GM23338 (cell line): ENCODE data around the gene FGF19. TPM values are rescaled to one million over a fixed set of nuclear protein-coding genes. Genes with fewer than 3 reads are reported as not detected.

ENCODE experiments used
- ATAC-seq: fragments of 200-7000 bp; cut with Tn5 transposase; 3 replicates; pipeline ENCODE4 v1.9.1; 2020
- DNase-seq: peaks from one replicate; pipeline ENCODE4 v3.0.0-alpha.2; 2015; ENCODE audit warnings: low spot score
- H2AFZ ChIP-seq: fragments of 200-600 bp; sonication (generic); 2 replicates; pipeline ENCODE4 v1.8.0; 2016; ENCODE audit warnings: antibody characterized with exemption, mild to moderate bottlenecking, moderate library complexity
- H3F3A ChIP-seq: fragments of 200-600 bp; sonication (generic); replicated peaks from 2 replicates; pipeline ENCODE4 v1.8.0; 2017; ENCODE audit warnings: antibody characterized with exemption, mixed run types, low read depth
- H3K27ac ChIP-seq: fragments of 200-600 bp; sonication (generic); 2 replicates; pipeline ENCODE4 v1.6.1; 2016; ENCODE audit warnings: low read depth
- H3K27me3 ChIP-seq: fragments of 200-600 bp; sonication (generic); 2 replicates; pipeline ENCODE4 v1.8.0; 2016; ENCODE audit warnings: mild to moderate bottlenecking, mixed run types, moderate library complexity; ENCODE audit not compliant: insufficient read depth
- H3K36me3 ChIP-seq: fragments of 200-600 bp; sonication (generic); 2 replicates; pipeline ENCODE4 v1.8.0; 2016; ENCODE audit warnings: mild to moderate bottlenecking; ENCODE audit not compliant: insufficient read depth
- H3K4me1 ChIP-seq: fragments of 200-600 bp; sonication (generic); 2 replicates; pipeline ENCODE4 v1.8.0; 2016; ENCODE audit warnings: mild to moderate bottlenecking, moderate library complexity; ENCODE audit not compliant: insufficient read depth
- H3K4me2 ChIP-seq: fragments of 200-600 bp; sonication (generic); 2 replicates; pipeline ENCODE4 v1.7.1; 2017; ENCODE audit warnings: mixed run types
- H3K4me3 ChIP-seq: fragments of 200-600 bp; sonication (generic); 2 replicates; pipeline ENCODE4 v1.6.1; 2016; ENCODE audit warnings: mixed run types
- H3K79me2 ChIP-seq: fragments of 200-600 bp; sonication (generic); replicated peaks from 2 replicates; pipeline ENCODE4 v1.8.0; 2017; ENCODE audit warnings: mild to moderate bottlenecking; ENCODE audit not compliant: insufficient read depth
- H3K9me2 ChIP-seq: fragments of 200-600 bp; sonication (generic); 2 replicates; pipeline ENCODE4 v1.8.0; 2017; ENCODE audit not compliant: insufficient read depth
- H4K20me1 ChIP-seq: fragments of 200-600 bp; sonication (generic); replicated peaks from 2 replicates; pipeline ENCODE4 v1.8.0; 2017; ENCODE audit warnings: mild to moderate bottlenecking; ENCODE audit not compliant: insufficient read depth
- H3K27ac Mint-ChIP-seq: 2 replicates; pipeline ENCODE4 v1.8.0; 2020; ENCODE audit warnings: inconsistent platforms, mild to moderate bottlenecking, moderate library complexity, mixed read lengths
- H3K27me3 Mint-ChIP-seq: 3 replicates; pipeline ENCODE4 v1.8.0; 2022; ENCODE audit warnings: low read depth, mild to moderate bottlenecking, moderate library complexity, mixed read lengths, inconsistent platforms; ENCODE audit not compliant: insufficient read depth, poor library complexity
- H3K36me3 Mint-ChIP-seq: 3 replicates; pipeline ENCODE4 v1.8.0; 2021; ENCODE audit warnings: low read depth, mild to moderate bottlenecking, inconsistent platforms, moderate library complexity, mixed read lengths
- H3K4me1 Mint-ChIP-seq: 3 replicates; pipeline ENCODE4 v1.8.0; 2020; ENCODE audit warnings: mild to moderate bottlenecking, inconsistent platforms, mixed read lengths
- H3K4me3 Mint-ChIP-seq: 3 replicates; pipeline ENCODE4 v1.8.0; 2021; ENCODE audit warnings: moderate library complexity, mild to moderate bottlenecking, inconsistent platforms, mixed read lengths
- H3K9me3 Mint-ChIP-seq: 3 replicates; pipeline ENCODE4 v1.8.0; 2020; ENCODE audit warnings: moderate library complexity, mild to moderate bottlenecking, inconsistent platforms, mixed read lengths
- CREB1 ChIP-seq: fragments of 250-450 bp; sonication (Bioruptor Pico); IDR thresholded peaks from 2 replicates; pipeline ENCODE4 v1.5.0; 2020; ENCODE audit warnings: low read depth, mild to moderate bottlenecking, moderate library complexity
- CTCF ChIP-seq, 2 experiments: fragments of 200-600 bp in 1 of 2; sonication (generic) in 1 of 2; conservative IDR thresholded peaks; 2 replicates each; pipeline versions ENCODE4 v1.5.1 to v1.6.1; 2016 to 2017; ENCODE audit warnings: antibody characterized with exemption in 2 of 2, low read depth in 2 of 2, mild to moderate bottlenecking in 2 of 2, moderate library complexity in 1 of 2
- EZH2 ChIP-seq: fragments of 200-600 bp; sonication (generic); IDR thresholded peaks from one replicate; pipeline ENCODE4 v1.8.0; 2017; ENCODE audit warnings: antibody characterized with exemption, mild to moderate bottlenecking, low read depth; ENCODE audit not compliant: unreplicated experiment
- EZH2phosphoT487 ChIP-seq: fragments of 200-600 bp; sonication (generic); IDR thresholded peaks from one replicate; pipeline ENCODE4 v1.8.1; 2018; ENCODE audit warnings: antibody characterized with exemption; ENCODE audit not compliant: unreplicated experiment
- NANOG ChIP-seq: IDR thresholded peaks from 2 replicates; pipeline ENCODE4 v1.6.1; 2016; ENCODE audit warnings: antibody characterized with exemption, borderline replicate concordance
- POLR2AphosphoS5 ChIP-seq: IDR thresholded peaks from 2 replicates; pipeline ENCODE4 v1.6.1; 2016; ENCODE audit warnings: antibody characterized with exemption, low read depth
- STAT1 ChIP-seq: IDR thresholded peaks from one replicate; pipeline ENCODE4 v1.6.1; 2016; ENCODE audit warnings: antibody characterized with exemption; ENCODE audit not compliant: unreplicated experiment
- polyA plus RNA-seq: library from polyadenylated mRNA; unstranded; fragments of >200 nt; fragmentation: Nextera tagmentation; extraction: Ambion mirVana; gene quantifications from 2 replicates; pipeline ENCODE4 v1.2.1, GENCODE V29; 2016
- total RNA-seq: library from RNA; depleted of rRNA; stranded (reverse); fragments of >200 nt; shearing (Covaris generic); gene quantifications from 2 replicates; pipeline ENCODE4 v1.2.3, GENCODE V29; 2014
- TF ChIP-seq, protein P1 (sequence below): IDR thresholded peaks from one replicate; pipeline ENCODE4 v1.6.1; 2018; ENCODE audit warnings: antibody characterized with exemption; ENCODE audit not compliant: unreplicated experiment
- TF ChIP-seq, protein P2 (sequence below): IDR thresholded peaks from 2 replicates; pipeline ENCODE4 v1.6.1; 2016; ENCODE audit warnings: antibody characterized with exemption

Gene FGF19
- total and polyA plus RNA-seq, 2 experiments from 2014 or later: 21.7 to 36.1 TPM

DNA sequence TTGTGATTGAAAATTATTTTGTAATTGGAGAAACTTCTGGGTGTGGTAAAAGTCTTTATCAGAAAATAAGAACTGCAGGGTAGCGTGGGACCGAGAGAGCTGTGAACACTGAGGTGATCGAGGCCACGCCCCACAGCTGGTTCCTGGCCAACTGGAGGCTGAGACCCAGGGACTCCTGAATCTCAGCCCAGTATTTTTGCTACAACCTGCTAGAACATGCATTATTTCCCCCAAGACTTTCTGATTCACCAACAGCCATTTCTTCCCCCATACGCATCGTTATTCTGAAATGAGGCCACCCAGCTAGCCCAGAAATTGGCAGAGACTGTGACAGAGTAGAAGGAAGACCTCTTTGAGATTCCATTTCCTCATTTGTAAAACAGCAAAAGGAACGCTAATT lies 3.4 kb upstream of the FGF19 start (continued):
- TF ChIP-seq, protein P1, sequence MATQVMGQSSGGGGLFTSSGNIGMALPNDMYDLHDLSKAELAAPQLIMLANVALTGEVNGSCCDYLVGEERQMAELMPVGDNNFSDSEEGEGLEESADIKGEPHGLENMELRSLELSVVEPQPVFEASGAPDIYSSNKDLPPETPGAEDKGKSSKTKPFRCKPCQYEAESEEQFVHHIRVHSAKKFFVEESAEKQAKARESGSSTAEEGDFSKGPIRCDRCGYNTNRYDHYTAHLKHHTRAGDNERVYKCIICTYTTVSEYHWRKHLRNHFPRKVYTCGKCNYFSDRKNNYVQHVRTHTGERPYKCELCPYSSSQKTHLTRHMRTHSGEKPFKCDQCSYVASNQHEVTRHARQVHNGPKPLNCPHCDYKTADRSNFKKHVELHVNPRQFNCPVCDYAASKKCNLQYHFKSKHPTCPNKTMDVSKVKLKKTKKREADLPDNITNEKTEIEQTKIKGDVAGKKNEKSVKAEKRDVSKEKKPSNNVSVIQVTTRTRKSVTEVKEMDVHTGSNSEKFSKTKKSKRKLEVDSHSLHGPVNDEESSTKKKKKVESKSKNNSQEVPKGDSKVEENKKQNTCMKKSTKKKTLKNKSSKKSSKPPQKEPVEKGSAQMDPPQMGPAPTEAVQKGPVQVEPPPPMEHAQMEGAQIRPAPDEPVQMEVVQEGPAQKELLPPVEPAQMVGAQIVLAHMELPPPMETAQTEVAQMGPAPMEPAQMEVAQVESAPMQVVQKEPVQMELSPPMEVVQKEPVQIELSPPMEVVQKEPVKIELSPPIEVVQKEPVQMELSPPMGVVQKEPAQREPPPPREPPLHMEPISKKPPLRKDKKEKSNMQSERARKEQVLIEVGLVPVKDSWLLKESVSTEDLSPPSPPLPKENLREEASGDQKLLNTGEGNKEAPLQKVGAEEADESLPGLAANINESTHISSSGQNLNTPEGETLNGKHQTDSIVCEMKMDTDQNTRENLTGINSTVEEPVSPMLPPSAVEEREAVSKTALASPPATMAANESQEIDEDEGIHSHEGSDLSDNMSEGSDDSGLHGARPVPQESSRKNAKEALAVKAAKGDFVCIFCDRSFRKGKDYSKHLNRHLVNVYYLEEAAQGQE: no peak
- TF ChIP-seq STAT1 (no peak), NANOG (no peak), EZH2phosphoT487 (no peak), CREB1 (no peak), EZH2 (no peak), CTCF (conservative IDR thresholded peaks at IDR 0.05; ENCODE audit: low read depth in 2 of 2) (no peak)
- TF ChIP-seq, protein P2, sequence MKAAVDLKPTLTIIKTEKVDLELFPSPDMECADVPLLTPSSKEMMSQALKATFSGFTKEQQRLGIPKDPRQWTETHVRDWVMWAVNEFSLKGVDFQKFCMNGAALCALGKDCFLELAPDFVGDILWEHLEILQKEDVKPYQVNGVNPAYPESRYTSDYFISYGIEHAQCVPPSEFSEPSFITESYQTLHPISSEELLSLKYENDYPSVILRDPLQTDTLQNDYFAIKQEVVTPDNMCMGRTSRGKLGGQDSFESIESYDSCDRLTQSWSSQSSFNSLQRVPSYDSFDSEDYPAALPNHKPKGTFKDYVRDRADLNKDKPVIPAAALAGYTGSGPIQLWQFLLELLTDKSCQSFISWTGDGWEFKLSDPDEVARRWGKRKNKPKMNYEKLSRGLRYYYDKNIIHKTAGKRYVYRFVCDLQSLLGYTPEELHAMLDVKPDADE: no peak

DNA sequence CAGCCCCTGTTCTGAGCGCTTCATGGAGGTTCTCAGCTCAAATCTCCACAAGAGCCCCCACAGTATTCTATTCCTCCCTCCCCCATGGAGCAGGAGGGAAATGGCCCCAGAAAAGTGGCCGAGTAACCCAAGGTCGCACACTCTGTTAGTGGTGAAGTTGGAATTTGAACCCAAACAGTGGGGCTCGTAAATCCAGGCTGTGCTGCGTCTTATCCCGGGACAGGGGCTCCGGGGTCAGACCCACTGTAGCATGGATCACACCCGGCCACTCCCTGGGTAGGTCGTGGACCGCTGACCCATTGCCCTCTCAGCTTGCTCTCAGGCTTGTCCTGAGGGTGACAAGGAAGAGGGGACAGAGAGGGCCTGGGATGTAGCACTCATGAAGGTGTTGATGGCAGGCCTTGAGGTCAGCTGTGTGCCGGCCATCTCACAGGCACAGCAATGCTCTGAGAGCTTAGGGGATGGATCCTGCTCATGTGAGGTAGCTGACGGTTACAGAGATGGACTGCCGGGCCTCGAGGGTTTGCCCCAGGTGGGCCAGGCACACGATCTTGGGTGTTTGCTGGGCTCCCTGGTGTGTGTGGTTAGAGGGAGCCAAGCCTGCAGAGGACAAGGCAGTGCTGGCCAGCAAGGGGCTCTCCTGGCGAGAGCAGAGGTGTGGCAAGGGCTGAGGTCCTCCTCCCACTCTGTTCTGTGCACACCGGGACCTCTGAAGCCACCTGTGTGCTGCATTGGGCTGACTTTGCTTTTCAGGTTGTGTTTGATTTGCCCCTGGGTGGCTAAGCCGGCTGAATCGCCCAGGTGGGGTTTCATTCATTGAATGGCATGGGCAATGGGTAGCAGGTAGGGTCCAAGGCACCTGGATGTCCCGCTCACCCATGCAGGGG lies 2.3 kb upstream of the FGF19 start:
- Histone ChIP-seq H3K27ac (no peak overlapping the region), H3K4me2 (peak overlapping the region; percentile 86), H3K36me3 (no peaks in the 10 kb centered on the region), H3K4me1 (peaks cover 55% of the 10 kb centered on the region), H3K27me3 (peaks cover 21% of the 10 kb centered on the region), H3K79me2 (peaks cover 10% of the 10 kb centered on the region), H3K4me3 (peak overlapping the region; percentile 85; the same call in 1 of the 2 replicates), H4K20me1 (no peaks in the 10 kb centered on the region), H3K9me2 (no peaks in the 10 kb centered on the region), H3F3A (peaks cover 12% of the 10 kb centered on the region), H2AFZ (no peak overlapping the region)
- DNase-seq (no peak), ATAC-seq (no peak)
- Mint-ChIP-seq H3K27me3 (peaks cover 27% of the 10 kb centered on the region), H3K27ac (no peak overlapping the region), H3K36me3 (peaks cover under 1% of the 10 kb centered on the region; the same call in 1 of the 3 replicates), H3K4me1 (peaks cover 36% of the 10 kb centered on the region), H3K4me3 (peak overlapping the region; percentile 84; the same call in 2 of the 3 replicates), H3K9me3 (no peaks in the 10 kb centered on the region)
- TF ChIP-seq STAT1: no peak
- TF ChIP-seq CTCF (conservative IDR thresholded peaks at IDR 0.05; ENCODE audit: low read depth in 2 of 2): no peak
- TF ChIP-seq POLR2AphosphoS5: no peak
- no peak for TF ChIP-seq EZH2
- TF ChIP-seq, protein P2: no peak
